Colonic mucosa (tissue), 4 donors: Measurements from ENCODE around the gene GLI2. TPM values are rescaled to one million over a fixed set of nuclear protein-coding genes. Genes with fewer than 3 reads are reported as not detected.

ENCODE experiments used
- DNase-seq: peaks from one replicate; pipeline ENCODE4 v3.0.0-alpha.2; 2020
- H3K27ac ChIP-seq: fragments of 200-600 bp; one replicate; pipeline ENCODE4 v1.8.0; 2021
- H3K27me3 ChIP-seq: fragments of 200-600 bp; one replicate; pipeline ENCODE4 v1.8.0; 2021
- H3K36me3 ChIP-seq: fragments of 200-600 bp; one replicate; pipeline ENCODE4 v1.8.0; 2021
- H3K4me1 ChIP-seq: fragments of 200-600 bp; one replicate; pipeline ENCODE4 v1.8.0; 2021; ENCODE audit warnings: mild to moderate bottlenecking
- H3K4me3 ChIP-seq: fragments of 200-600 bp; one replicate; pipeline ENCODE4 v1.8.0; 2021
- H3K9ac ChIP-seq, 2 donors: one replicate each; pipeline ENCODE4 v1.7.0; 2013; ENCODE audit warnings: control low read depth in 2 of 2, low read depth in 2 of 2, low read length in 2 of 2
- H3K9me3 ChIP-seq: fragments of 200-600 bp; one replicate; pipeline ENCODE4 v1.8.0; 2021
- CTCF ChIP-seq: fragments of 200-600 bp; IDR thresholded peaks from one replicate; pipeline ENCODE4 v1.8.0; 2022; ENCODE audit warnings: antibody characterized with exemption, mild to moderate bottlenecking
- intact Hi-C: fragments of 100-400 bp; cut with DNase I; formaldehyde crosslinking; loops from one replicate; pipeline ENCODE4 v1.14.1; 2022
- total RNA-seq, 2 donors: library from RNA; stranded (reverse); fragmentation: NEBNext Ultra II Directional in 1 of 2; extraction: Animal tissue kit (Norgen Biotek cat#: 25700) in 1 of 2; gene quantifications; one replicate each; pipeline ENCODE4 v1.2.1, GENCODE V29; 2021
- donor health status: healthy.
- donor health status: DM: no; HTN: no; CAD: no.
- donor health status: DM: no; HTN: no; CAD: no.

The GLI2 gene
- total RNA-seq: 1 to 10 TPM; 1.3 to 2.0 TPM

- Histone ChIP-seq H3K4me3 (peak within 1 kb of the TSS; percentile 40), H3K27me3 (peaks cover 43% of the 10 kb centered on the region), H3K27ac (peak within 1 kb of the TSS; percentile 47), H3K9me3 (no peaks in the 10 kb centered on the region), H3K9ac (peak within 1 kb of the TSS in 1 of 2 donors; percentile 3), H3K36me3 (no peaks in the 10 kb centered on the region), H3K4me1 (no peaks in the 10 kb centered on the region)
- TF ChIP-seq CTCF: peak; percentile 53
- peak; percentile 71 for DNase-seq
- intact Hi-C loops: loop anchor here (10.0 kb wide), 1 partner anchor 209 kb away; no protein-coding TSS in a partner anchor
Observed at GRCh38 chr2:120735746-120736170, at the start of gene GLI2. Gene GLI2, plus strand, starts transcription at chr2:120735868. Its CDS starts 61,453 bp downstream, at chr2:120797321.

GRCh38 chr2:120685974-120686297 is 49.7 kb upstream of the GLI2 start:
- H3K4me1 ChIP-seq: no peaks in the 10 kb centered on the region
- no peak for DNase-seq
- no peaks in the 10 kb centered on the region for H3K9me3 ChIP-seq
- no peak overlapping the region for H3K4me3 ChIP-seq
- intact Hi-C loops: no loop called here
- H3K27me3 ChIP-seq: no peaks in the 10 kb centered on the region
- no peaks in the 10 kb centered on the region for H3K36me3 ChIP-seq
- no peak for TF ChIP-seq CTCF
- no peak overlapping the region for H3K27ac ChIP-seq
- H3K9ac ChIP-seq: no peak overlapping the region

GRCh38 chr2:120686511-120687168 is 49.0 kb upstream of the GLI2 start:
- intact Hi-C loops: no loop called here
- Histone ChIP-seq H3K27ac (no peak overlapping the region), H3K9me3 (no peaks in the 10 kb centered on the region), H3K9ac (no peak overlapping the region), H3K4me3 (no peak overlapping the region), H3K36me3 (no peaks in the 10 kb centered on the region), H3K27me3 (no peaks in the 10 kb centered on the region), H3K4me1 (no peaks in the 10 kb centered on the region)
- DNase-seq: no peak
- peak; percentile 23 for TF ChIP-seq CTCF

- DNase-seq: no peak
- intact Hi-C loops: no loop called here
- TF ChIP-seq CTCF: no peak
- Histone ChIP-seq H3K27ac (no peak overlapping the region), H3K4me1 (no peaks in the 10 kb centered on the region), H3K36me3 (no peaks in the 10 kb centered on the region), H3K9me3 (no peaks in the 10 kb centered on the region), H3K4me3 (no peak overlapping the region), H3K27me3 (no peaks in the 10 kb centered on the region), H3K9ac (no peak overlapping the region)
Observed at GRCh38 chr2:120687210-120687609, 48.5 kb upstream of the GLI2 start.

- intact Hi-C loops: loop anchor here (10.0 kb wide), 1 partner anchor 264 kb away; no protein-coding TSS in a partner anchor
- Histone ChIP-seq H3K9ac (no peak overlapping the region), H3K36me3 (no peaks in the 10 kb centered on the region), H3K4me1 (no peaks in the 10 kb centered on the region), H3K9me3 (no peaks in the 10 kb centered on the region), H3K4me3 (no peak overlapping the region), H3K27ac (no peak overlapping the region), H3K27me3 (no peaks in the 10 kb centered on the region)
- DNase-seq: no peak
- no peak for TF ChIP-seq CTCF
Observed at GRCh38 chr2:120690521-120690920, 45.1 kb upstream of the GLI2 start.
